Keratinocyte (primary cell): ENCODE data around the gene PHF2. TPM values are rescaled to one million over a fixed set of nuclear protein-coding genes. Genes with fewer than 3 reads are reported as not detected.

Experiments used
- DNase-seq: peaks from one replicate; pipeline ENCODE4 v3.0.0-alpha.2; 2011; ENCODE audit warnings: low read depth, missing footprints, low spot score
- FAIRE-seq: peaks from 2 replicates; lab custom pipeline; 2011; peaks lifted over from hg19 to GRCh38; lab: Jason Lieb, UNC
- H2AFZ ChIP-seq: 2 replicates; pipeline ENCODE4 v1.6.0; 2012; ENCODE audit warnings: low read length, control low read depth, inconsistent platforms; ENCODE audit not compliant: control insufficient read depth
- H3K27ac ChIP-seq: 2 replicates; pipeline ENCODE4 v1.5.1; 2011; ENCODE audit warnings: low read length; ENCODE audit not compliant: control insufficient read depth, insufficient read depth
- H3K27me3 ChIP-seq: 3 replicates; pipeline ENCODE4 v1.6.0; 2011; ENCODE audit warnings: low read length; ENCODE audit not compliant: control insufficient read depth, insufficient read depth; ENCODE audit errors: extremely low read depth
- H3K36me3 ChIP-seq, 2 experiments: 2 replicates in 1 of 2; 3 replicates in 1 of 2; pipeline ENCODE4 v1.5.1; 2011; ENCODE audit warnings: low read length in 2 of 2, mild to moderate bottlenecking in 1 of 2; ENCODE audit not compliant: control insufficient read depth in 2 of 2, insufficient read depth in 2 of 2; ENCODE audit errors: extremely low read depth in 1 of 2
- H3K4me1 ChIP-seq: 3 replicates; pipeline ENCODE4 v1.5.1; 2011; ENCODE audit warnings: low read length; ENCODE audit not compliant: control insufficient read depth, insufficient read depth; ENCODE audit errors: extremely low read depth
- H3K4me2 ChIP-seq: 3 replicates; pipeline ENCODE4 v1.6.0; 2011; ENCODE audit warnings: low read depth, low read length; ENCODE audit not compliant: control insufficient read depth, insufficient read depth; ENCODE audit errors: extremely low read depth
- H3K4me3 ChIP-seq, 3 experiments: fragments of 200-600 bp in 1 of 3; sonication (generic) in 1 of 3; 2 replicates in 2 of 3; 3 replicates in 1 of 3; pipeline ENCODE4 v1.5.1; 2011 to 2016; ENCODE audit warnings: low read length in 3 of 3, mild to moderate bottlenecking in 3 of 3, control low read depth in 2 of 3, inconsistent platforms in 1 of 3, low read depth in 1 of 3, mixed read lengths in 1 of 3, mixed run types in 1 of 3, moderate library complexity in 1 of 3; ENCODE audit not compliant: control insufficient read depth in 2 of 3, insufficient read depth in 2 of 3; ENCODE audit errors: extremely low read depth in 1 of 3
- H3K79me2 ChIP-seq: 2 replicates; pipeline ENCODE4 v1.6.0; 2012; ENCODE audit warnings: low read length; ENCODE audit not compliant: control insufficient read depth, insufficient read depth
- H3K9ac ChIP-seq: 3 replicates; pipeline ENCODE4 v1.6.0; 2011; ENCODE audit warnings: low read length; ENCODE audit not compliant: control insufficient read depth, insufficient read depth; ENCODE audit errors: extremely low read depth
- H3K9me1 ChIP-seq: 3 replicates; pipeline ENCODE4 v1.6.0; 2011; ENCODE audit warnings: low read length; ENCODE audit not compliant: control insufficient read depth, insufficient read depth; ENCODE audit errors: extremely low read depth
- H3K9me3 ChIP-seq: 2 replicates; pipeline ENCODE4 v1.5.1; 2012; ENCODE audit warnings: low read depth, low read length; ENCODE audit not compliant: control insufficient read depth
- H4K20me1 ChIP-seq: 3 replicates; pipeline ENCODE4 v1.6.0; 2011; ENCODE audit warnings: low read length; ENCODE audit not compliant: control insufficient read depth, insufficient read depth; ENCODE audit errors: extremely low read depth
- EZH2 ChIP-seq: IDR thresholded peaks from one replicate; pipeline ENCODE4 v1.6.1; 2012; ENCODE audit warnings: inconsistent platforms, mild to moderate bottlenecking, low read length, moderate library complexity
- dilution Hi-C: fragments of 300-500 bp; cut with MboI; formaldehyde crosslinking; loops from one replicate; pipeline ENCODE4 v1.7.0; 2020; ENCODE audit warnings: low sequenced_read_pairs; ENCODE audit not compliant: extremely low pct_ligation_motif_present
- polyA plus RNA-seq, 5 experiments: library from polyadenylated mRNA; depleted of rRNA in 3 of 5; stranded (reverse) in 3 of 5; stranded (forward) in 1 of 5; unstranded in 1 of 5; fragments of >200 nt; gene quantifications; 1 replicate in 1 of 5; 2 replicates in 3 of 5; 3 replicates in 1 of 5; pipeline versions ENCODE4 v1.2.1 to v1.2.3, GENCODE V29; 2011 to 2012; ENCODE audit warnings: missing spikeins in 2 of 5, low read depth in 1 of 5, low replicate concordance in 1 of 5
- TF ChIP-seq, protein P1 (sequence below), 3 experiments: IDR thresholded peaks in 1 of 3; conservative IDR thresholded peaks in 1 of 3; optimal IDR thresholded peaks in 1 of 3; 2 replicates in 2 of 3; 3 replicates in 1 of 3; pipeline versions ENCODE3 to v1.5.1; 2011; ENCODE audit warnings: low read length in 3 of 3, mild to moderate bottlenecking in 3 of 3, moderate library complexity in 2 of 3, control low read depth in 1 of 3, inconsistent platforms in 1 of 3; ENCODE audit not compliant: insufficient read depth in 2 of 3; ENCODE audit errors: extremely low read depth in 1 of 3

Gene PHF2
- polyA plus RNA-seq, 1 donor (not counting 4 experiments of a cell fraction or from before 2014, with no cell fraction given), result 5.1 TPM

DNA sequence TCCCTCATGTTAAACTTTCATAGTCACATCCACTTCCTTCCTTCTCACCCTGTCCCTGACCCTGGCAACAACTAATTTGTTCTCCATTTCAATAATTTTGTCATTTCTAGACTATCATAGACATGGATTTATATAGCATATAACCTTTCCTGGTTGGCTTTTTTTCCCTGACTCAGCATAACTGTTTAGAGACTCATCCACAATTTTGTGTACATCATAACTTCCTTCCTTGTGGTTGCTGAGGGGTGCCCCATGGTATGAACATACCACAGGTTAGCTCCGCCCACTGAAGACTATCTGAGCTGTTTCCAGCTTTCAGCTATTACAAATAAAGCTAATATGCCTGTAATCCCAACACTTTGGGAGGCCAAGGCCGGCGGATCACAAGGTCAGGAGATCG lies 137.3 kb downstream of the PHF2 start:
- no peak overlapping the region for H3K9ac ChIP-seq
- TF ChIP-seq EZH2, result no peak
- TF ChIP-seq, protein P1, sequence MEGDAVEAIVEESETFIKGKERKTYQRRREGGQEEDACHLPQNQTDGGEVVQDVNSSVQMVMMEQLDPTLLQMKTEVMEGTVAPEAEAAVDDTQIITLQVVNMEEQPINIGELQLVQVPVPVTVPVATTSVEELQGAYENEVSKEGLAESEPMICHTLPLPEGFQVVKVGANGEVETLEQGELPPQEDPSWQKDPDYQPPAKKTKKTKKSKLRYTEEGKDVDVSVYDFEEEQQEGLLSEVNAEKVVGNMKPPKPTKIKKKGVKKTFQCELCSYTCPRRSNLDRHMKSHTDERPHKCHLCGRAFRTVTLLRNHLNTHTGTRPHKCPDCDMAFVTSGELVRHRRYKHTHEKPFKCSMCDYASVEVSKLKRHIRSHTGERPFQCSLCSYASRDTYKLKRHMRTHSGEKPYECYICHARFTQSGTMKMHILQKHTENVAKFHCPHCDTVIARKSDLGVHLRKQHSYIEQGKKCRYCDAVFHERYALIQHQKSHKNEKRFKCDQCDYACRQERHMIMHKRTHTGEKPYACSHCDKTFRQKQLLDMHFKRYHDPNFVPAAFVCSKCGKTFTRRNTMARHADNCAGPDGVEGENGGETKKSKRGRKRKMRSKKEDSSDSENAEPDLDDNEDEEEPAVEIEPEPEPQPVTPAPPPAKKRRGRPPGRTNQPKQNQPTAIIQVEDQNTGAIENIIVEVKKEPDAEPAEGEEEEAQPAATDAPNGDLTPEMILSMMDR (optimal IDR thresholded peaks at IDR 0.05 in 1 of 3, IDR thresholded peaks at IDR 0.05 in 1 of 3, conservative IDR thresholded peaks at IDR 0.05 in 1 of 3; ENCODE audit: extremely low read depth in 1 of 3, insufficient read depth in 2 of 3, low read length in 3 of 3), result no peak
- H3K4me2 ChIP-seq, result no peak overlapping the region
- no peaks in the 10 kb centered on the region for H4K20me1 ChIP-seq
- no peaks in the 10 kb centered on the region for H3K9me1 ChIP-seq
- FAIRE-seq (no peak), DNase-seq (no peak)
- no peak overlapping the region for H2AFZ ChIP-seq
- dilution Hi-C loops, result no loop called here
- H3K79me2 ChIP-seq, result no peaks in the 10 kb centered on the region
- no peaks in the 10 kb centered on the region for H3K27me3 ChIP-seq
- no peak overlapping the region for H3K4me3 ChIP-seq
- H3K9me3 ChIP-seq, result peaks cover 1% of the 10 kb centered on the region
- H3K36me3 ChIP-seq, result no peaks in the 10 kb centered on the region
- no peak overlapping the region for H3K27ac ChIP-seq
- H3K4me1 ChIP-seq, result no peaks in the 10 kb centered on the region

DNA sequence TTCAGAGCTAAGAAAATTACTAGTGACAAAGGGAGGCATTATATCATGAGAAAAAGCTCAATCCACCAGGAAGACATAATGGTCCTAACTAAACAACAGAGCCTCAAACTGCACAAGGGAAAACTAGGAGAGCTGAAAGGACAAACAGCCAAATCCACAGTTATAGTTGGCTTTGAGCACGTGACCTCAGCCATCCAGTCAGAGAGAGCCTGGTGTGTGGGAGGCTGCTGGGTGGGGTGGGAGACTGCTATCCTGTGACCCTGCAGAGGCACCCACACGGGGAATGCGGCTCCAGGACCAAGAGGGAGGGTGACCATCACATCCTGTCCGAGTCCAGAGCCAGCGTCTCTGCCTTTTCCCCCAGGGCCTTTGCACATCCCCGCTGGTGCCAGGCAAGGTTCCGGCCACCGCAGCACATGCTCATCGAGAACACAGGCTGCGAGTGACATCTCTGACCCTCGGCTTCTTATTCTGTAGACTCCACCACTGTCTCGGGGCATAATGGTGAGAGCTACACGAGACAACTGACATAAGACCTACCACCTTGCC lies 145.1 kb downstream of the PHF2 start:
- no peak overlapping the region for H3K9ac ChIP-seq

More for the DNA sequence above, 145.1 kb downstream of the PHF2 start:
- H2AFZ ChIP-seq, result no peak overlapping the region
- H3K4me3 ChIP-seq, result no peak overlapping the region
- no peak overlapping the region for H3K27ac ChIP-seq
- no peaks in the 10 kb centered on the region for H3K36me3 ChIP-seq
- TF ChIP-seq EZH2, result no peak
- TF ChIP-seq, protein P1 (optimal IDR thresholded peaks at IDR 0.05 in 1 of 3, IDR thresholded peaks at IDR 0.05 in 1 of 3, conservative IDR thresholded peaks at IDR 0.05 in 1 of 3; ENCODE audit: extremely low read depth in 1 of 3, insufficient read depth in 2 of 3, low read length in 3 of 3), result no peak
- H3K27me3 ChIP-seq, result no peaks in the 10 kb centered on the region
- DNase-seq (no peak), FAIRE-seq (no peak)
- no peaks in the 10 kb centered on the region for H3K4me1 ChIP-seq
- dilution Hi-C loops, result no loop called here
- peaks cover under 1% of the 10 kb centered on the region for H3K9me3 ChIP-seq
- H3K4me2 ChIP-seq, result no peak overlapping the region
- H3K9me1 ChIP-seq, result no peaks in the 10 kb centered on the region
- no peaks in the 10 kb centered on the region for H4K20me1 ChIP-seq
- H3K79me2 ChIP-seq, result no peaks in the 10 kb centered on the region
